HG02588 (cell line): Measurements from ENCODE around the gene BRD2.

Source experiments
- ATAC-seq: cut with Tn5 transposase; IDR thresholded peaks from one replicate; pipeline ENCODE4 v1.9.1; 2021; ENCODE audit warnings: mild to moderate bottlenecking, moderate library complexity; ENCODE audit not compliant: unreplicated experiment

Gene BRD2

GRCh38 chr6:33023536-33023935 lies 55.1 kb downstream of the BRD2 start:
- ATAC-seq = no peak

- no peak for ATAC-seq
These were observed 56.1 kb downstream of the BRD2 start for GRCh38 chr6:33024521-33024920.

GRCh38 chr6:33028220-33028849 lies 59.9 kb downstream of the BRD2 start:
- no peak for ATAC-seq

- ATAC-seq = peak; percentile 79
These were observed 61.2 kb downstream of the BRD2 start for GRCh38 chr6:33029328-33030184.

- no peak for ATAC-seq
These were observed 61.9 kb downstream of the BRD2 start for GRCh38 chr6:33030245-33030644.
